BJ (cell line): ENCODE results near the gene SLC35F4. TPM values are rescaled to one million over a fixed set of nuclear protein-coding genes. Genes with fewer than 3 reads are reported as not detected.

ENCODE experiments used
- CTCF ChIA-PET: fragments of 350-600 bp; formaldehyde crosslinking; extraction: SDS; loops from one replicate; lab custom pipeline; 2021; ENCODE audit warnings: antibody characterized with exemption, inconsistent platforms; lab: Yijun Ruan, JAX
- POLR2A ChIA-PET: fragments of 300-600 bp; sonication (Branson Sonifier 250); formaldehyde crosslinking; extraction: SDS; loops from one replicate; lab custom pipeline; 2021; ENCODE audit warnings: antibody characterized with exemption; lab: Charles Lee
- DNase-seq: peaks from one replicate; pipeline ENCODE4 v3.0.0-alpha.2; 2011; ENCODE audit warnings: low read depth
- H3K27me3 ChIP-seq: 2 replicates; pipeline ENCODE4 v1.6.0; 2011; ENCODE audit warnings: low read length; ENCODE audit not compliant: control insufficient read depth, insufficient read depth
- H3K36me3 ChIP-seq: 2 replicates; pipeline ENCODE4 v1.5.1; 2011; ENCODE audit warnings: low read length; ENCODE audit not compliant: control insufficient read depth, insufficient read depth
- H3K4me3 ChIP-seq: 2 replicates; pipeline ENCODE4 v1.5.1; 2011; ENCODE audit warnings: low read depth, mild to moderate bottlenecking, control low read depth, low read length
- polyA plus RNA-seq: library from polyadenylated mRNA; depleted of rRNA; stranded (reverse); fragments of >200 nt; gene quantifications from 2 replicates; pipeline ENCODE4 v1.2.3, GENCODE V29; 2011
- TF ChIP-seq, protein P1 (sequence below): IDR thresholded peaks from 2 replicates; pipeline ENCODE4 v1.5.1; 2011; ENCODE audit warnings: low read depth, mild to moderate bottlenecking, control low read depth, inconsistent platforms, low read length, moderate library complexity; ENCODE audit not compliant: insufficient read depth

The SLC35F4 gene
- polyA plus RNA-seq, 1 experiment = not detected

DNA sequence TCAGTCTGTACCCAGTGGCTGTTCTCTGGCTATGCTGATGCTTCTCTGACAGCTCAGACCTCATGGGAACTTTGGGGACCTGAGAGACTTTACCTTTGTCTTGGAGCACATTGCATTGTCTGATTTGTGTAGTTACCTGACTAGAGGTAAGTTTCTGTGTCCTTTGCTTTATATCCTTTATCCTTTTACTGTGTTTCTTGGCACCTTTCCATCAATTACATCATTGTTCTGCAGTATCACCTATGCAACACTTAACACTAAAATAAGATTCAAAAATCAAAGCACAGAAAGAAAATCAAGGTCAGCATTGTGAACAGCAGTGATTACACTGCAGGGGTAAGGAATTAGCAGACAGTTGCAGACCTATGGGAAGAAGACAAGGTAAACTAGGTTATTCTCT, 43.8 kb downstream of the SLC35F4 start:
- H3K4me3 ChIP-seq = no peak overlapping the region
- ChIA-PET CTCF (no interaction called here), POLR2A (no interaction called here)
- no peak for DNase-seq
- no peaks in the 10 kb centered on the region for H3K36me3 ChIP-seq
- no peaks in the 10 kb centered on the region for H3K27me3 ChIP-seq
- TF ChIP-seq, protein P1, sequence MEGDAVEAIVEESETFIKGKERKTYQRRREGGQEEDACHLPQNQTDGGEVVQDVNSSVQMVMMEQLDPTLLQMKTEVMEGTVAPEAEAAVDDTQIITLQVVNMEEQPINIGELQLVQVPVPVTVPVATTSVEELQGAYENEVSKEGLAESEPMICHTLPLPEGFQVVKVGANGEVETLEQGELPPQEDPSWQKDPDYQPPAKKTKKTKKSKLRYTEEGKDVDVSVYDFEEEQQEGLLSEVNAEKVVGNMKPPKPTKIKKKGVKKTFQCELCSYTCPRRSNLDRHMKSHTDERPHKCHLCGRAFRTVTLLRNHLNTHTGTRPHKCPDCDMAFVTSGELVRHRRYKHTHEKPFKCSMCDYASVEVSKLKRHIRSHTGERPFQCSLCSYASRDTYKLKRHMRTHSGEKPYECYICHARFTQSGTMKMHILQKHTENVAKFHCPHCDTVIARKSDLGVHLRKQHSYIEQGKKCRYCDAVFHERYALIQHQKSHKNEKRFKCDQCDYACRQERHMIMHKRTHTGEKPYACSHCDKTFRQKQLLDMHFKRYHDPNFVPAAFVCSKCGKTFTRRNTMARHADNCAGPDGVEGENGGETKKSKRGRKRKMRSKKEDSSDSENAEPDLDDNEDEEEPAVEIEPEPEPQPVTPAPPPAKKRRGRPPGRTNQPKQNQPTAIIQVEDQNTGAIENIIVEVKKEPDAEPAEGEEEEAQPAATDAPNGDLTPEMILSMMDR = no peak

DNA sequence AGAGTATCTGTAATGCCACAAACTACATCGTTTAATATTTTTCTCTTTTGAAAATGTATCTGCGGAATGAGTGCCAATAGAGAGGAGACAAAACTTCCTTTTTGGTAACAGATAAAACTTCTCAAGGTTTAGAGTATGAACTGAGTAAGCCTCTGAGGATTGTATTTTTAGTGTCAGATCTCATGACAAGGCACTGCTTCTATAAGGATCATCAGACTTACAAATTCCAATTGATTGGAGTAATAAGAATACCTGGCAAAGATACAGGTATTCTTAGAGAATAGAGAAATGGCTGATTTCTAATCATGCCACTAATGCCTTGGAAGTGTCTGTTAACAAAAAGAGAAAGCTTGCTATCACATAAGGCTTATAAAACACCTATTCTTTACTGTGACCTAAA, 45.3 kb downstream of the SLC35F4 start:
- no peaks in the 10 kb centered on the region for H3K27me3 ChIP-seq
- POLR2A ChIA-PET = no interaction called here
- DNase-seq = no peak
- CTCF ChIA-PET = no interaction called here
- no peaks in the 10 kb centered on the region for H3K36me3 ChIP-seq
- TF ChIP-seq, protein P1 = no peak
- no peak overlapping the region for H3K4me3 ChIP-seq

DNA sequence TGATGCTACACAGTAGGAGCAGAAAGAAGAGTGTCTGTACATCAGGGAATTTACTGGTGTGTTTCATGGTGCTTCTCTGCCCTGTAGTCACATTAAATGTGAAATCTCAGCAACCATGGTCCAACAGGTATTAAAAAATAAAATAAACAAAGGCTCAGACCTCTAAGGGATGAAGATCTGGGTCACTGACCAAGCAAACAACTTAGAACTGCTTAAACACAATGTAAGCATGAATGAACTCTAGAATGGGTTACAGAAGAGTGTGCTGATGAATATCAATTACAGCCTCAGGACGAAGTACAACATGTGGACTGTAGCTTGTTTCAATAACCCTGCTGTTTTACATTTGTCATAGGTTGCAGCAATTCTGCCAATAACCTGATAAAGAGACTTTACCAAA, 47.4 kb downstream of the SLC35F4 start:
- ChIA-PET POLR2A (no interaction called here), CTCF (no interaction called here)
- no peaks in the 10 kb centered on the region for H3K27me3 ChIP-seq
- H3K36me3 ChIP-seq = no peaks in the 10 kb centered on the region
- TF ChIP-seq, protein P1 = no peak
- H3K4me3 ChIP-seq = no peak overlapping the region
- no peak for DNase-seq

DNA sequence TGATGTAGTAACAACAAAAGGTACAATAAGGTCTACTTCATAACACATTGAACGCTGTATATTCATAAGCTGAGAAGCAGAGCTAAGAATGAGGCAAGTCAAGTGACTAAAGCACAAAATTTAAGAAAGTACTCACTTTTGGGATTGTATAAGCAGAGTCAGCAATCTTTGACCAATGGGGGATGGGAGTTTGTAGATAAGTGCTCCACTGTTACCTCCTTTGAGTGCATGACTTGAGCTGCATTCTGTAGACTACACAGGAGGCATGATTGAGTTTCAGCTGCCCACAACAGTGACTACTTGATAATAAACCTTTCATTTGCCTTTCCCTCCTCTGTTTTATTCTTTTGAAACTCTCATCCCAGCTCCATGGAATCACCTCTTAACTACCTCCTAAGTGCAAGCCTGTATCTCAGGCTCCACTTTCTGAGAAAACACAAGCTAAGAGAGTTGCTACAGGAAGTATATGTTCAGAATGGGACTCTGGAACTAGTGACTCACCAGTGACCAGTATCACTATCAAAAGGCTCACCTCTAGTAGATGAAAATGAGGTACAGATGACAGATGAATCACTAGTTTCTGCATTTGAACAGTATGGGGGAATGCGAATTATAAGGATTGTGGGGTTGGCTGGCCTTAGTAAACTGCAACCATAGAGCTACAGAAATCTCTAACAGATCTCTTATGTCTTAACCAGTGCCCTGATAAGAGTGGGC, 49.2 kb downstream of the SLC35F4 start:
- DNase-seq = no peak
- TF ChIP-seq, protein P1 = no peak
- CTCF ChIA-PET = no interaction called here
- POLR2A ChIA-PET = interaction anchor here (0.6 kb wide), 1 partner anchor 471 kb away, joined by 5 read pairs; no protein-coding TSS in a partner anchor
- no peaks in the 10 kb centered on the region for H3K27me3 ChIP-seq
- H3K36me3 ChIP-seq = no peaks in the 10 kb centered on the region
- H3K4me3 ChIP-seq = no peak overlapping the region

DNA sequence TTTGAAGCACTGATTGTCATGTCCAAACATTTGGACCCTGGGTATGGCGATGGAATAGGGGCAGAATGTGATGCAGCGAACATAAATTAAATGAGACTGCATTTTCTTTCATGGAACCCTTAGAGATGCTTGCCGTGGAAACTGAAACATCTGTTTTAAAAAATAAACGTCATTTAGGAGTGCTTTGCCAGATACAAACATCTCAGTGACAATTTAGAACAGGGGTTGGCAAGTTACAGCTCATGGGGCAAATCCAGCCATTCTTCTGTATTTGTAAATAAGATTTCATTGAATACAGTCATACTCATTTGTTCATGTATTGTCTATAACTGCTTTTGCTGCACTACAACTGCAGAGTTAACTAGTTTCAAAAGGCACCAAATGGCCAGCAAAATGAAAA, 51.2 kb downstream of the SLC35F4 start:
- ChIA-PET POLR2A (no interaction called here), CTCF (no interaction called here)
- TF ChIP-seq, protein P1 = no peak
- Histone ChIP-seq H3K36me3 (no peaks in the 10 kb centered on the region), H3K27me3 (no peaks in the 10 kb centered on the region), H3K4me3 (no peak overlapping the region)
- no peak for DNase-seq
